ENCODE measurements around the gene CARD10. TPM values are rescaled to one million over a fixed set of nuclear protein-coding genes. Genes with fewer than 3 reads are reported as not detected.

Gene CARD10
- total RNA-seq, 1 donor = 0.54 TPM

- no peak for DNase-seq (ENCODE audit: low read depth in 2 of 3, low spot score in 2 of 3)
Measured at GRCh38 chr22:37491106-37491505, 28.1 kb downstream of the CARD10 start.

GRCh38 chr22:37489983-37490382 lies 29.2 kb downstream of the CARD10 start:
- DNase-seq (ENCODE audit: low read depth in 2 of 3, low spot score in 2 of 3) = no peak

GRCh38 chr22:37488337-37489135 lies 30.7 kb downstream of the CARD10 start:
- no peak for DNase-seq (ENCODE audit: low read depth in 2 of 3, low spot score in 2 of 3)

- no peak for DNase-seq (ENCODE audit: low read depth in 2 of 3, low spot score in 2 of 3)
Measured at GRCh38 chr22:37487571-37487970, 31.6 kb downstream of the CARD10 start.

GRCh38 chr22:37487129-37487528 lies 32.1 kb downstream of the CARD10 start:
- DNase-seq (ENCODE audit: low read depth in 2 of 3, low spot score in 2 of 3) = no peak

GRCh38 chr22:37486224-37486845 lies 32.9 kb downstream of the CARD10 start, which contains the start of gene MFNG:
Gene MFNG, minus strand, starts transcription at chr22:37486384. Its CDS starts 207 bp downstream, at chr22:37486177.
- DNase-seq (ENCODE audit: low read depth in 2 of 3, low spot score in 2 of 3) = peak; percentile 47 to 87 (median 80)

- DNase-seq (ENCODE audit: low read depth in 2 of 3, low spot score in 2 of 3) = peak in 1 of 3 donors; percentile 21
Measured at GRCh38 chr22:37485395-37486223, 33.6 kb downstream of the CARD10 start.

- peak; percentile 70 to 84 (median 78) for DNase-seq (ENCODE audit: low read depth in 2 of 3, low spot score in 2 of 3)
Measured at GRCh38 chr22:37484480-37485394, 34.5 kb downstream of the CARD10 start.

- DNase-seq (ENCODE audit: low read depth in 2 of 3, low spot score in 2 of 3) = no peak
Measured at GRCh38 chr22:37483050-37483449, 36.2 kb downstream of the CARD10 start.

- no peak for DNase-seq (ENCODE audit: low read depth in 2 of 3, low spot score in 2 of 3)
Measured at GRCh38 chr22:37482244-37482643, 37.0 kb downstream of the CARD10 start.

- DNase-seq (ENCODE audit: low read depth in 2 of 3, low spot score in 2 of 3) = no peak
Measured at GRCh38 chr22:37481347-37481907, 37.8 kb downstream of the CARD10 start.

- no peak for DNase-seq (ENCODE audit: low read depth in 2 of 3, low spot score in 2 of 3)
Measured at GRCh38 chr22:37480387-37481346, 38.5 kb downstream of the CARD10 start.

GRCh38 chr22:37479196-37479595 lies 40.0 kb downstream of the CARD10 start:
- DNase-seq (ENCODE audit: low read depth in 2 of 3, low spot score in 2 of 3) = no peak

GRCh38 chr22:37476389-37477329 lies 42.6 kb downstream of the CARD10 start:
- DNase-seq (ENCODE audit: low read depth in 2 of 3, low spot score in 2 of 3) = no peak

- DNase-seq (ENCODE audit: low read depth in 2 of 3, low spot score in 2 of 3) = no peak
Measured at GRCh38 chr22:37474447-37475090, 44.6 kb downstream of the CARD10 start.

- DNase-seq (ENCODE audit: low read depth in 2 of 3, low spot score in 2 of 3) = no peak
Measured at GRCh38 chr22:37473437-37473946, 45.7 kb downstream of the CARD10 start.
